Subcutaneous abdominal adipose tissue (tissue), 5 donors: ENCODE results near the gene DUSP16.
"Not testable (repeated sequence)": the region's sequence is repeated elsewhere in the genome, so short reads cannot be mapped to it uniquely, and the experiment has no call there.

Source experiments
- H3K27ac ChIP-seq: one replicate; pipeline ENCODE4 v1.7.0; 2013; ENCODE audit warnings: low read depth, mild to moderate bottlenecking, inconsistent platforms, low read length, moderate library complexity
- H3K27me3 ChIP-seq, 5 donors: one replicate each; pipeline ENCODE4 v1.7.0; 2013; ENCODE audit warnings: low read length in 5 of 5, inconsistent platforms in 1 of 5; ENCODE audit not compliant: control insufficient read depth in 5 of 5, insufficient read depth in 4 of 5
- H3K36me3 ChIP-seq, 5 donors: one replicate each; pipeline ENCODE4 v1.7.0; 2013; ENCODE audit warnings: low read length in 5 of 5; ENCODE audit not compliant: control insufficient read depth in 5 of 5, insufficient read depth in 5 of 5
- H3K4me1 ChIP-seq, 5 donors: one replicate each; pipeline ENCODE4 v1.7.0; 2013; ENCODE audit warnings: low read length in 5 of 5, mild to moderate bottlenecking in 3 of 5, moderate library complexity in 1 of 5; ENCODE audit not compliant: control insufficient read depth in 5 of 5, insufficient read depth in 5 of 5
- H3K4me3 ChIP-seq, 5 donors: one replicate each; pipeline ENCODE4 v1.7.0; 2013; ENCODE audit warnings: low read length in 5 of 5, low read depth in 1 of 5
- H3K9ac ChIP-seq, 5 donors: one replicate each; pipeline ENCODE4 v1.7.0; 2013; ENCODE audit warnings: low read length in 5 of 5, mild to moderate bottlenecking in 4 of 5, moderate library complexity in 3 of 5
- H3K9me3 ChIP-seq, 5 donors: one replicate each; pipeline ENCODE4 v1.7.0; 2013; ENCODE audit warnings: low read length in 5 of 5; ENCODE audit not compliant: control insufficient read depth in 5 of 5
- donor health status: healthy.
- donor health status: healthy.
- donor health status: healthy.
- donor health status: healthy.
- donor health status: healthy.

DUSP16 gene

GRCh38 chr12:12585115-12585863 lies 22.6 kb upstream of the DUSP16 start:
- Histone ChIP-seq H3K9ac (no peak overlapping the region), H3K27me3 (no peaks in the 10 kb centered on the region), H3K4me3 (no peak overlapping the region), H3K4me1 (peaks cover 3 to 22% (median 15%) of the 10 kb centered on the region in 5 donors), H3K9me3 (no peaks in the 10 kb centered on the region), H3K36me3 (no peaks in the 10 kb centered on the region), H3K27ac (no peak overlapping the region)

- no peak overlapping the region for H3K27ac ChIP-seq
Measured at GRCh38 chr12:12583510-12584178, 21.0 kb upstream of the DUSP16 start.

GRCh38 chr12:12582895-12583303 lies 20.2 kb upstream of the DUSP16 start:
- peaks cover 3 to 22% (median 15%) of the 10 kb centered on the region in 5 donors for H3K4me1 ChIP-seq
- no peaks in the 10 kb centered on the region for H3K9me3 ChIP-seq
- H3K36me3 ChIP-seq, result no peaks in the 10 kb centered on the region
- no peaks in the 10 kb centered on the region for H3K27me3 ChIP-seq
- H3K27ac ChIP-seq, result no peak overlapping the region
- H3K4me3 ChIP-seq, result no peak overlapping the region
- no peak overlapping the region for H3K9ac ChIP-seq

More at GRCh38 chr12:12583510-12584178, 21.0 kb upstream of the DUSP16 start:
- Histone ChIP-seq H3K27me3 (no peaks in the 10 kb centered on the region), H3K9me3 (no peaks in the 10 kb centered on the region), H3K4me3 (no peak overlapping the region), H3K36me3 (no peaks in the 10 kb centered on the region), H3K4me1 (peaks cover 3 to 22% (median 15%) of the 10 kb centered on the region in 5 donors), H3K9ac (no peak overlapping the region)

GRCh38 chr12:12582193-12582881 lies 19.7 kb upstream of the DUSP16 start:
- Histone ChIP-seq H3K27me3 (no peaks in the 10 kb centered on the region), H3K36me3 (no peaks in the 10 kb centered on the region), H3K9me3 (no peaks in the 10 kb centered on the region), H3K4me3 (no peak overlapping the region), H3K9ac (no peak overlapping the region), H3K27ac (no peak overlapping the region), H3K4me1 (peaks cover 3 to 22% (median 15%) of the 10 kb centered on the region in 5 donors)

GRCh38 chr12:12580716-12581115 lies 18.1 kb upstream of the DUSP16 start:
- not testable (repeated sequence) for H3K9me3 ChIP-seq, H3K36me3 ChIP-seq, H3K27ac ChIP-seq, H3K27me3 ChIP-seq, H3K4me3 ChIP-seq, H3K9ac ChIP-seq
- peaks cover 3 to 25% (median 15%) of the 10 kb centered on the region in 5 donors for H3K4me1 ChIP-seq

GRCh38 chr12:12577786-12578185 lies 15.1 kb upstream of the DUSP16 start:
- Histone ChIP-seq H3K27me3 (no peaks in the 10 kb centered on the region), H3K4me1 (peaks cover 0 to 8% (median 3%) of the 10 kb centered on the region in 5 donors), H3K9ac (no peak overlapping the region), H3K36me3 (no peaks in the 10 kb centered on the region), H3K9me3 (no peaks in the 10 kb centered on the region), H3K27ac (no peak overlapping the region), H3K4me3 (no peak overlapping the region)

- Histone ChIP-seq H3K9me3 (no peaks in the 10 kb centered on the region), H3K27me3 (no peaks in the 10 kb centered on the region), H3K4me3 (no peak overlapping the region), H3K36me3 (no peaks in the 10 kb centered on the region), H3K27ac (no peak overlapping the region), H3K9ac (no peak overlapping the region), H3K4me1 (peaks cover 0 to 2% (median 0%) of the 10 kb centered on the region in 5 donors)
Measured at GRCh38 chr12:12572659-12573058, 10.0 kb upstream of the DUSP16 start.

- not testable (repeated sequence) for H3K36me3 ChIP-seq, H3K4me3 ChIP-seq, H3K9me3 ChIP-seq, H3K27me3 ChIP-seq, H3K27ac ChIP-seq, H3K9ac ChIP-seq
- H3K4me1 ChIP-seq, result peaks cover 0 to 15% (median 11%) of the 10 kb centered on the region in 5 donors
Measured at GRCh38 chr12:12565971-12566370, 3.3 kb upstream of the DUSP16 start.

GRCh38 chr12:12564911-12565310 lies 2.2 kb upstream of the DUSP16 start:
- peaks cover 0 to 3% (median 0%) of the 10 kb centered on the region in 5 donors for H3K9me3 ChIP-seq
- H3K27ac ChIP-seq, result no peak overlapping the region
- no peak overlapping the region for H3K9ac ChIP-seq
- H3K27me3 ChIP-seq, result no peaks in the 10 kb centered on the region
- H3K4me3 ChIP-seq, result no peak overlapping the region
- H3K4me1 ChIP-seq, result peaks cover 0 to 23% (median 20%) of the 10 kb centered on the region in 5 donors
- no peaks in the 10 kb centered on the region for H3K36me3 ChIP-seq
